Neural cell (in vitro differentiated cells): ENCODE measurements around the gene SPATA19. TPM values are rescaled to one million over a fixed set of nuclear protein-coding genes. Genes with fewer than 3 reads are reported as not detected.

Experiments
- H2AFZ ChIP-seq: fragments of 200-600, 300-800 bp; sonication (generic), shearing (Covaris generic); 2 replicates; pipeline ENCODE4 v1.6.0; 2014; ENCODE audit warnings: low read depth, mild to moderate bottlenecking, antibody characterized with exemption, low read length, moderate library complexity
- H3F3A ChIP-seq: fragments of 200-600 bp; shearing (Covaris generic); 2 replicates; pipeline ENCODE4 v1.6.1; 2016; ENCODE audit warnings: mild to moderate bottlenecking, moderate library complexity, mixed read lengths, antibody characterized with exemption, low read length; ENCODE audit not compliant: insufficient read depth, poor library complexity, severe bottlenecking
- H3K27ac ChIP-seq: fragments of 200-600, 300-800 bp; sonication (generic), shearing (Covaris generic); 2 replicates; pipeline ENCODE4 v1.5.1; 2014; ENCODE audit warnings: mild to moderate bottlenecking, low read length, moderate library complexity
- H3K27me3 ChIP-seq: fragments of 300-800, 200-600 bp; sonication (generic), shearing (Covaris generic); 2 replicates; pipeline ENCODE4 v1.6.0; 2014; ENCODE audit warnings: mild to moderate bottlenecking, low read depth, low read length, moderate library complexity; ENCODE audit not compliant: insufficient read depth
- H3K36me3 ChIP-seq: fragments of 300-800, 200-600 bp; sonication (generic), shearing (Covaris generic); 2 replicates; pipeline ENCODE4 v1.5.1; 2014; ENCODE audit warnings: mild to moderate bottlenecking, antibody characterized with exemption, low read length, moderate library complexity; ENCODE audit not compliant: insufficient read depth
- H3K4me2 ChIP-seq: fragments of 300-800, 200-600 bp; sonication (generic), shearing (Covaris generic); 2 replicates; pipeline ENCODE4 v1.6.0; 2014; ENCODE audit warnings: mild to moderate bottlenecking, low read length
- H3K4me3 ChIP-seq: fragments of 300-800, 200-600 bp; sonication (generic), shearing (Covaris generic); 2 replicates; pipeline ENCODE4 v1.5.1; 2014; ENCODE audit warnings: mild to moderate bottlenecking, low read length, moderate library complexity
- H3K79me2 ChIP-seq: fragments of 200-600 bp; shearing (Covaris generic); replicated peaks from 2 replicates; pipeline ENCODE4 v1.6.0; 2014; ENCODE audit warnings: mild to moderate bottlenecking, low read length, moderate library complexity; ENCODE audit not compliant: insufficient read depth
- H3K9ac ChIP-seq: fragments of 300-800, 200-600 bp; sonication (generic), shearing (Covaris generic); 2 replicates; pipeline ENCODE4 v1.6.1; 2016; ENCODE audit warnings: mild to moderate bottlenecking, low read length, mixed read lengths
- H3K9me2 ChIP-seq: fragments of 200-600 bp; shearing (Covaris generic); 2 replicates; pipeline ENCODE4 v1.6.1; 2016; ENCODE audit warnings: mild to moderate bottlenecking, low read length, mixed read lengths; ENCODE audit not compliant: insufficient read depth
- H3K9me3 ChIP-seq: fragments of 200-600, 300-800 bp; sonication (generic), shearing (Covaris generic); 2 replicates; pipeline ENCODE4 v1.6.1; 2016; ENCODE audit warnings: mild to moderate bottlenecking, mixed run types, low read length, moderate library complexity, mixed read lengths
- H4K20me1 ChIP-seq: fragments of 200-600 bp; shearing (Covaris generic); 2 replicates; pipeline ENCODE4 v1.6.1; 2016; ENCODE audit warnings: mild to moderate bottlenecking, mixed run types; ENCODE audit not compliant: insufficient read depth
- CTCF ChIP-seq: fragments of 450-650 bp; IDR thresholded peaks from 2 replicates; pipeline ENCODE4 v1.5.1; 2014; ENCODE audit warnings: antibody characterized with exemption, mild to moderate bottlenecking, moderate library complexity; ENCODE audit not compliant: poor library complexity, severe bottlenecking
- EP300 ChIP-seq: fragments of 450-650 bp; conservative IDR thresholded peaks from 2 replicates; pipeline ENCODE4 v1.6.1; 2014; ENCODE audit warnings: antibody characterized with exemption, mild to moderate bottlenecking, moderate library complexity; ENCODE audit not compliant: poor library complexity, severe bottlenecking
- EZH2 ChIP-seq: fragments of 200-600, 300-800 bp; shearing (Covaris generic), sonication (generic); IDR thresholded peaks from 2 replicates; pipeline ENCODE4 v1.6.1; 2014; ENCODE audit warnings: antibody characterized with exemption, low read length, borderline replicate concordance, mild to moderate bottlenecking; ENCODE audit not compliant: insufficient read depth, poor library complexity, severe bottlenecking
- MXI1 ChIP-seq: fragments of 450-650 bp; conservative IDR thresholded peaks from 2 replicates; pipeline ENCODE4 v1.6.1; 2014; ENCODE audit warnings: antibody characterized with exemption, mild to moderate bottlenecking; ENCODE audit not compliant: poor library complexity, severe bottlenecking
- POLR2AphosphoS5 ChIP-seq: IDR thresholded peaks from 2 replicates; pipeline ENCODE4 v1.6.1; 2012
- RAD21 ChIP-seq: fragments of 450-650 bp; conservative IDR thresholded peaks from 2 replicates; pipeline ENCODE4 v1.6.1; 2014; ENCODE audit warnings: antibody characterized with exemption, mild to moderate bottlenecking, moderate library complexity
- REST ChIP-seq: IDR thresholded peaks from 2 replicates; pipeline ENCODE4 v1.6.1; 2012; ENCODE audit warnings: borderline replicate concordance
- SMC3 ChIP-seq: fragments of 450-650 bp; conservative IDR thresholded peaks from 2 replicates; pipeline ENCODE4 v1.6.1; 2014; ENCODE audit warnings: antibody characterized with exemption, mild to moderate bottlenecking, moderate library complexity; ENCODE audit not compliant: poor library complexity
- TAF1 ChIP-seq: IDR thresholded peaks from 2 replicates; pipeline ENCODE4 v1.6.1; 2012; ENCODE audit warnings: low read depth
- polyA plus RNA-seq: library from polyadenylated mRNA; depleted of rRNA; stranded (reverse); fragments of >200 nt; gene quantifications from 2 replicates; pipeline ENCODE4 v1.2.3, GENCODE V29; 2014

Gene SPATA19
- polyA plus RNA-seq, 1 donor from 2014 or later: not detected

- H3K9me2 ChIP-seq: no peaks in the 10 kb centered on the region
- H3F3A ChIP-seq: no peaks in the 10 kb centered on the region
- no peaks in the 10 kb centered on the region for H3K9me3 ChIP-seq
- H3K36me3 ChIP-seq: no peaks in the 10 kb centered on the region
- H4K20me1 ChIP-seq: no peaks in the 10 kb centered on the region
- no peak overlapping the region for H3K4me2 ChIP-seq
- TF ChIP-seq EP300 (no peak), POLR2AphosphoS5 (peak; percentile 8)
- no peak overlapping the region for H3K4me3 ChIP-seq
- no peaks in the 10 kb centered on the region for H3K79me2 ChIP-seq
- H3K27me3 ChIP-seq: no peaks in the 10 kb centered on the region
- H2AFZ ChIP-seq: no peak overlapping the region
- no peak overlapping the region for H3K27ac ChIP-seq
- H3K9ac ChIP-seq: no peak overlapping the region
Measured at GRCh38 chr11:133810766-133811165, 34.5 kb downstream of the SPATA19 start.

GRCh38 chr11:133809569-133810491 is 35.5 kb downstream of the SPATA19 start:
- H3K9ac ChIP-seq: no peak overlapping the region
- no peaks in the 10 kb centered on the region for H3K9me2 ChIP-seq
- H3K27me3 ChIP-seq: no peaks in the 10 kb centered on the region
- no peaks in the 10 kb centered on the region for H3F3A ChIP-seq
- no peak for TF ChIP-seq EP300
- TF ChIP-seq SMC3: no peak
- no peak for TF ChIP-seq RAD21
- TF ChIP-seq TAF1: no peak
- no peak for TF ChIP-seq EZH2
- TF ChIP-seq REST: no peak
- TF ChIP-seq CTCF: no peak
- TF ChIP-seq MXI1: no peak
- no peak for TF ChIP-seq POLR2AphosphoS5
- H2AFZ ChIP-seq: no peak overlapping the region
- no peaks in the 10 kb centered on the region for H4K20me1 ChIP-seq
- H3K36me3 ChIP-seq: no peaks in the 10 kb centered on the region
- H3K27ac ChIP-seq: no peak overlapping the region
- no peaks in the 10 kb centered on the region for H3K9me3 ChIP-seq
- no peak overlapping the region for H3K4me3 ChIP-seq
- H3K79me2 ChIP-seq: no peaks in the 10 kb centered on the region
- H3K4me2 ChIP-seq: no peak overlapping the region
